GM12864 (cell line): Measurements from ENCODE around the gene PARVG.

Experiments
- DNase-seq: peaks from one replicate; pipeline ENCODE4 v3.0.0-alpha.2; 2011; ENCODE audit warnings: low read depth
- H3K4me3 ChIP-seq: 2 replicates; pipeline ENCODE4 v1.5.1; 2011; ENCODE audit warnings: mild to moderate bottlenecking, low read depth, low read length, control low read depth
- CTCF ChIP-seq: IDR thresholded peaks from 2 replicates; pipeline ENCODE4 v1.5.1; 2011; ENCODE audit warnings: low read depth, mild to moderate bottlenecking, moderate library complexity, low read length, control low read depth, inconsistent platforms; ENCODE audit errors: missing control alignments

The PARVG gene

GRCh38 chr22:44180706-44181032 is at the start of gene PARVG:
PARVG (plus strand) TSS chr22:44180925; CDS start chr22:44183330, 2,405 bp downstream.
- peak within 1 kb of the TSS; percentile 65 for H3K4me3 ChIP-seq
- no peak for TF ChIP-seq CTCF
- DNase-seq, result peak; percentile 64

GRCh38 chr22:44131412-44131811 is 49.3 kb upstream of the PARVG start:
- no peak for DNase-seq
- H3K4me3 ChIP-seq, result no peak overlapping the region
- no peak for TF ChIP-seq CTCF

- DNase-seq, result no peak
- no peak for TF ChIP-seq CTCF
- H3K4me3 ChIP-seq, result no peak overlapping the region
Measured at GRCh38 chr22:44131989-44132685, 48.6 kb upstream of the PARVG start.

GRCh38 chr22:44132724-44133123 is 48.0 kb upstream of the PARVG start:
- TF ChIP-seq CTCF, result no peak
- no peak for DNase-seq
- H3K4me3 ChIP-seq, result no peak overlapping the region

GRCh38 chr22:44133161-44133560 is 47.6 kb upstream of the PARVG start:
- no peak overlapping the region for H3K4me3 ChIP-seq
- TF ChIP-seq CTCF, result no peak
- no peak for DNase-seq

- DNase-seq, result no peak
- no peak for TF ChIP-seq CTCF
- no peak overlapping the region for H3K4me3 ChIP-seq
Measured at GRCh38 chr22:44133901-44134571, 46.7 kb upstream of the PARVG start.

GRCh38 chr22:44136112-44136511 is 44.6 kb upstream of the PARVG start:
- no peak overlapping the region for H3K4me3 ChIP-seq
- no peak for DNase-seq
- no peak for TF ChIP-seq CTCF
